DOHH2 (cell line): ENCODE data around the gene FSTL4.

Experiments used
- EZH2phosphoT487 ChIP-seq: fragments of 200-600 bp; sonication (generic); IDR thresholded peaks from 2 replicates; pipeline ENCODE4 v1.6.1; 2017; ENCODE audit warnings: borderline replicate concordance, mild to moderate bottlenecking, antibody characterized with exemption, low read length, moderate library complexity, mixed read lengths
- TF ChIP-seq, protein P1 (sequence below): fragments of 200-600 bp; sonication (generic); IDR thresholded peaks from one replicate; pipeline ENCODE4 v1.5.1; 2014; ENCODE audit warnings: antibody characterized with exemption, mild to moderate bottlenecking, low read depth, low read length; ENCODE audit not compliant: poor library complexity, severe bottlenecking

DNA sequence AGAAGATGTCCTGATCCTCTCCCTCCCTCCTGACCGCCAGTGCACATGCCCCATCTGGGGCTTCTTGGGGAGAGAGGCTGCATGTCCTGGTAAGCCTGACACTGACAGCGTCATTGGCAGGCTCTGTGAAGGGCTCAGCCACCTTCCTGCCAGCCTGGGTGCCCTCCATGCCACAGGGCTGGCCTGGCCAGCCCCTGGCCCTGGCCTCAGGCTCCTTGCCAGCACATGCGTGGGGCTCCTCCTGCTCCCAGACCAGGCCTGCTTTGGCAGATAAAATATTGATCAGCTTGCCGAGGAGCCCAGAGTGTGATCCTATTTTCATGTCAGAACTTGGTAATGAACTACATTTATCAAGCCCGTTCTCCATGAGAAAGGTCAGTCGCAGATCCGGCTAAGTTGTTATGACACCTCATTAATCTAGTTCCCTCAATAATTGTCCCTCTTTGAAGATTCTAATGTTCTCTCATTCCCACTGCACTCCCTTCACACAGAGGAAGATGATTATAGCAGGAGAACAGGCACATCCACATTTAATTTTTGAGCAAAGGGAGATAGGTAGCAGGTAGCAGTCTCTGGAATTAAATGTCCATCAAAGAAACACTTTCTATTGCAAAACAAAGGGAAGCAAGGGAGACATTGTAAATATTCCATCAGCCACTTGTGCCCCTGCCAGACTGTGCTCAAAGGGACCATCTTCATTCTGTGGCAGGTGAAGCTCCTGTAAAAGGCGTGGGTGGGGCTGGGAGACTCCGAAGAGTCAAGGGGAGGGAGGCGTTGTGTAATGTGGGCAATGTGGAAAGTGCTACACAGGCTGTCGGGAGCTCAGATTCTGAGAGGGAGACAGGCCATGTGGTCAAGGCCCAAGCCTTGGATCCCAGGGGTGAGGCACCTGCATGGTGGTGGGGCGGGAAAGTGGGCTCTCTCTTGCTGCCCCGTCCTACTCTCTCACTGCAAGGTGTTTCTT, 288.6 kb downstream of the FSTL4 start:
- TF ChIP-seq, protein P1, sequence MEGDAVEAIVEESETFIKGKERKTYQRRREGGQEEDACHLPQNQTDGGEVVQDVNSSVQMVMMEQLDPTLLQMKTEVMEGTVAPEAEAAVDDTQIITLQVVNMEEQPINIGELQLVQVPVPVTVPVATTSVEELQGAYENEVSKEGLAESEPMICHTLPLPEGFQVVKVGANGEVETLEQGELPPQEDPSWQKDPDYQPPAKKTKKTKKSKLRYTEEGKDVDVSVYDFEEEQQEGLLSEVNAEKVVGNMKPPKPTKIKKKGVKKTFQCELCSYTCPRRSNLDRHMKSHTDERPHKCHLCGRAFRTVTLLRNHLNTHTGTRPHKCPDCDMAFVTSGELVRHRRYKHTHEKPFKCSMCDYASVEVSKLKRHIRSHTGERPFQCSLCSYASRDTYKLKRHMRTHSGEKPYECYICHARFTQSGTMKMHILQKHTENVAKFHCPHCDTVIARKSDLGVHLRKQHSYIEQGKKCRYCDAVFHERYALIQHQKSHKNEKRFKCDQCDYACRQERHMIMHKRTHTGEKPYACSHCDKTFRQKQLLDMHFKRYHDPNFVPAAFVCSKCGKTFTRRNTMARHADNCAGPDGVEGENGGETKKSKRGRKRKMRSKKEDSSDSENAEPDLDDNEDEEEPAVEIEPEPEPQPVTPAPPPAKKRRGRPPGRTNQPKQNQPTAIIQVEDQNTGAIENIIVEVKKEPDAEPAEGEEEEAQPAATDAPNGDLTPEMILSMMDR, result no peak
- TF ChIP-seq EZH2phosphoT487, result no peak
